HepG2 (cell line): ENCODE data around the gene WDR81. TPM values are rescaled to one million over a fixed set of nuclear protein-coding genes. Genes with fewer than 3 reads are reported as not detected.
A peak's percentile ranks its signal among the peaks of the same experiment; 100 is the strongest.

Source experiments
- BHLHE40 ChIP-seq: IDR thresholded peaks from 2 replicates; pipeline ENCODE4 v1.6.1; 2011; ENCODE audit warnings: low read length, improper control_type of control experiment
- BRCA1 ChIP-seq: sonication (generic); formaldehyde crosslinking; IDR thresholded peaks from 2 replicates; pipeline ENCODE4 v1.4.0; 2020; ENCODE audit warnings: missing genetic modification reagents
- FOXJ3 ChIP-seq: sonication (generic); formaldehyde crosslinking; IDR thresholded peaks from 2 replicates; pipeline ENCODE4 v1.4.0; 2020; ENCODE audit warnings: missing genetic modification reagents, mild to moderate bottlenecking, borderline replicate concordance
- IKZF5 ChIP-seq: IDR thresholded peaks from 2 replicates; pipeline ENCODE4 v1.6.1; 2018; ENCODE audit warnings: missing genetic modification reagents, mild to moderate bottlenecking, missing compliant biosample characterization
- MED8 ChIP-seq: sonication (generic); formaldehyde crosslinking; IDR thresholded peaks from 2 replicates; pipeline ENCODE4 v1.8.1; 2023; ENCODE audit warnings: mild to moderate bottlenecking, missing genetic modification reagents; ENCODE audit not compliant: insufficient replicate concordance
- MTA1 ChIP-seq: sonication (generic); formaldehyde crosslinking; IDR thresholded peaks from 2 replicates; pipeline ENCODE4 v1.4.0; 2020; ENCODE audit warnings: missing genetic modification reagents, mild to moderate bottlenecking, borderline replicate concordance
- NRL ChIP-seq: sonication (generic); formaldehyde crosslinking; IDR thresholded peaks from 2 replicates; pipeline ENCODE4 v1.5.0; 2020; ENCODE audit warnings: missing genetic modification reagents, mild to moderate bottlenecking, moderate library complexity, borderline replicate concordance
- PPARG ChIP-seq: conservative IDR thresholded peaks from 2 replicates; pipeline ENCODE4 v1.6.1; 2016; ENCODE audit warnings: missing biosample characterization, missing genetic modification reagents
- RAD21 ChIP-seq: fragments of 450-650 bp; formaldehyde crosslinking; IDR thresholded peaks from 2 replicates; pipeline ENCODE4 v1.5.0; 2020; ENCODE audit warnings: mild to moderate bottlenecking
- RFX1 ChIP-seq: fragments of 450-650 bp; IDR thresholded peaks from 2 replicates; pipeline ENCODE4 v1.6.1; 2017
- SRSF4 ChIP-seq: fragments of 200-400 bp; formaldehyde crosslinking; IDR thresholded peaks from one replicate; pipeline ENCODE4 v1.6.1; 2018; ENCODE audit warnings: mild to moderate bottlenecking, low read depth, low read length, moderate library complexity; ENCODE audit not compliant: poor library complexity, severe bottlenecking
- ZBTB20 ChIP-seq: sonication (generic); formaldehyde crosslinking; IDR thresholded peaks from 2 replicates; pipeline ENCODE4 v1.8.1; 2023; ENCODE audit warnings: missing genetic modification reagents, low read depth, mild to moderate bottlenecking, borderline replicate concordance
- ZBTB3 ChIP-seq: sonication (generic); formaldehyde crosslinking; IDR thresholded peaks from 2 replicates; pipeline ENCODE4 v1.4.0; 2020; ENCODE audit warnings: low read depth, mild to moderate bottlenecking, moderate library complexity, missing genetic modification reagents, borderline replicate concordance
- ZBTB38 ChIP-seq: sonication (generic); formaldehyde crosslinking; IDR thresholded peaks from 2 replicates; pipeline ENCODE4 v1.5.1; 2020; ENCODE audit warnings: mild to moderate bottlenecking, missing genetic modification reagents
- ZNF556 ChIP-seq: sonication (generic); formaldehyde crosslinking; IDR thresholded peaks from 2 replicates; pipeline ENCODE4 v1.4.0; 2020; ENCODE audit warnings: mild to moderate bottlenecking, missing genetic modification reagents, borderline replicate concordance
- ZNF619 ChIP-seq: sonication (generic); formaldehyde crosslinking; IDR thresholded peaks from 2 replicates; pipeline ENCODE4 v1.4.0; 2020; ENCODE audit warnings: mild to moderate bottlenecking, missing genetic modification reagents
- ZNF674 ChIP-seq: sonication (generic); formaldehyde crosslinking; IDR thresholded peaks from 2 replicates; pipeline ENCODE4 v1.5.0; 2020; ENCODE audit warnings: low read depth, mild to moderate bottlenecking, missing genetic modification reagents
- ZNF687 ChIP-seq: sonication (generic); formaldehyde crosslinking; IDR thresholded peaks from 2 replicates; pipeline ENCODE4 v1.5.1; 2020; ENCODE audit warnings: mild to moderate bottlenecking, missing genetic modification reagents, moderate library complexity
- ZNF800 ChIP-seq: sonication (generic); formaldehyde crosslinking; IDR thresholded peaks from 2 replicates; pipeline ENCODE4 v1.4.0; 2020; ENCODE audit warnings: missing genetic modification reagents
- polyA plus RNA-seq, 8 experiments: library from polyadenylated mRNA; depleted of rRNA in 3 of 8; stranded (reverse) in 7 of 8; unstranded in 1 of 8; fragments of >200 nt; fragmentation: Illumina TruSeq in 4 of 8; extraction: Trizol in 4 of 8; gene quantifications; 2 replicates each; pipeline versions ENCODE4 v1.2.1 to v1.2.3, GENCODE V29; 2011 to 2016; ENCODE audit warnings: low read depth in 4 of 8, missing spikeins in 1 of 8, mixed read lengths in 1 of 8; ENCODE audit not compliant: insufficient read depth in 1 of 8
- total RNA-seq, 5 experiments: library from RNA; depleted of rRNA; stranded (reverse); fragments of >200 nt; fragmentation: Illumina TruSeq; extraction: Trizol; gene quantifications; 2 replicates each; pipeline ENCODE4 v1.2.3, GENCODE V29; 2016; ENCODE audit warnings: low read depth in 1 of 5
- TF ChIP-seq, protein P1 (sequence below): IDR thresholded peaks from 2 replicates; pipeline ENCODE4 v1.6.1; 2016
- TF ChIP-seq, protein P2 (sequence below): sonication (generic); formaldehyde crosslinking; IDR thresholded peaks from 2 replicates; pipeline ENCODE4 v1.4.0; 2020; ENCODE audit warnings: missing genetic modification reagents

Gene WDR81
- total and polyA plus RNA-seq, 2 of the 13 experiments (the other 11 are each of a cell fraction or from before 2014, with no cell fraction given), result 9.1 to 16.7 TPM

DNA sequence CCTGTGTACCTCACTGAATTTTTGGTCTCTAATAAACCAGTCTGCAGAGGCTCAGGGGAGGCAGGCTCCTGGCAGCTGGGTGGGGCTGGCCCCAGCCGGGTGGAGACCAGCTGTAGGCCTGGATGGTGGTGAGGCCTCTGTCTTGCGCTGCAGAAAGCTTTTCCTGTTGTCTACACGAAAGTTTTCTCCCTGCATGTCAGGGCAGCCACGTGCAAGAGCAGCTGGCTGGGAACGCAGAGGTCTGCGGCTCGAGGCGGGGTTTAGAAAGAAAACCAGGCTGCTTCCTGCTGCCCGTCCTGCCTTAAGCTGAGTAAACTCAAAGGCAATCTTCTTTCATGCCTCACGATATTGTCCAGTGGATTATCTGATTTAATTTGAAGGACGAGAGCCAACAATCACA lies 39.8 kb downstream of the WDR81 start (continued):
- TF ChIP-seq ZBTB20 (CRISPR knock-in tag) (no peak), PPARG (CRISPR knock-in tag) (no peak), RFX1 (no peak), ZNF619 (no peak), ZNF687 (CRISPR knock-in tag) (peak; percentile 85), SRSF4 (no peak), ZNF556 (CRISPR knock-in tag) (no peak), NRL (CRISPR knock-in tag) (peak; percentile 62; the same call in 1 of the 2 replicates), RAD21 (no peak), IKZF5 (CRISPR knock-in tag) (no peak), MTA1 (CRISPR knock-in tag) (no peak), BRCA1 (CRISPR knock-in tag) (no peak), ZNF674 (CRISPR knock-in tag) (no peak), MED8 (no peak), BHLHE40 (no peak), ZBTB3 (CRISPR knock-in tag) (no peak), ZBTB38 (CRISPR knock-in tag) (no peak), FOXJ3 (CRISPR knock-in tag) (no peak), ZNF800 (CRISPR knock-in tag) (no peak)
- TF ChIP-seq, protein P1, sequence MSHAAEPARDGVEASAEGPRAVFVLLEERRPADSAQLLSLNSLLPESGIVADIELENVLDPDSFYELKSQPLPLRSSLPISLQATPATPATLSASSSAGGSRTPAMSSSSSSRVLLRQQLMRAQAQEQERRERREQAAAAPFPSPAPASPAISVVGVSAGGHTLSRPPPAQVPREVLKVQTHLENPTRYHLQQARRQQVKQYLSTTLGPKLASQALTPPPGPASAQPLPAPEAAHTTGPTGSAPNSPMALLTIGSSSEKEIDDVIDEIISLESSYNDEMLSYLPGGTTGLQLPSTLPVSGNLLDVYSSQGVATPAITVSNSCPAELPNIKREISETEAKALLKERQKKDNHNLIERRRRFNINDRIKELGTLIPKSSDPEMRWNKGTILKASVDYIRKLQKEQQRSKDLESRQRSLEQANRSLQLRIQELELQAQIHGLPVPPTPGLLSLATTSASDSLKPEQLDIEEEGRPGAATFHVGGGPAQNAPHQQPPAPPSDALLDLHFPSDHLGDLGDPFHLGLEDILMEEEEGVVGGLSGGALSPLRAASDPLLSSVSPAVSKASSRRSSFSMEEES, result no peak
- TF ChIP-seq, protein P2, sequence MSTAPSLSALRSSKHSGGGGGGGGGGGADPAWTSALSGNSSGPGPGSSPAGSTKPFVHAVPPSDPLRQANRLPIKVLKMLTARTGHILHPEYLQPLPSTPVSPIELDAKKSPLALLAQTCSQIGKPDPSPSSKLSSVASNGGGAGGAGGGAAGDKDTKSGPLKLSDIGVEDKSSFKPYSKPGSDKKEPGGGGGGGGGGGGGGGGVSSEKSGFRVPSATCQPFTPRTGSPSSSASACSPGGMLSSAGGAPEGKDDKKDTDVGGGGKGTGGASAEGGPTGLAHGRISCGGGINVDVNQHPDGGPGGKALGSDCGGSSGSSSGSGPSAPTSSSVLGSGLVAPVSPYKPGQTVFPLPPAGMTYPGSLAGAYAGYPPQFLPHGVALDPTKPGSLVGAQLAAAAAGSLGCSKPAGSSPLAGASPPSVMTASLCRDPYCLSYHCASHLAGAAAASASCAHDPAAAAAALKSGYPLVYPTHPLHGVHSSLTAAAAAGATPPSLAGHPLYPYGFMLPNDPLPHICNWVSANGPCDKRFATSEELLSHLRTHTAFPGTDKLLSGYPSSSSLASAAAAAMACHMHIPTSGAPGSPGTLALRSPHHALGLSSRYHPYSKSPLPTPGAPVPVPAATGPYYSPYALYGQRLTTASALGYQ (CRISPR knock-in tag), result no peak
